Fibroblast of lung (primary cell): Measurements from ENCODE around the gene PIK3C3. TPM values are rescaled to one million over a fixed set of nuclear protein-coding genes. Genes with fewer than 3 reads are reported as not detected.

Experiments
- DNase-seq, 2 donors: peaks; one replicate each; pipeline versions ENCODE4 v3.0.0 to v3.0.0-alpha.2; 2010; ENCODE audit warnings: low read depth in 2 of 2
- H2AFZ ChIP-seq: 2 replicates; pipeline ENCODE4 v1.5.1; 2012; ENCODE audit warnings: low read length, control low read depth, inconsistent platforms
- H3K27ac ChIP-seq: 2 replicates; pipeline ENCODE4 v1.5.1; 2011; ENCODE audit warnings: low read length, control low read depth; ENCODE audit not compliant: insufficient read depth
- H3K27me3 ChIP-seq: 2 replicates; pipeline ENCODE4 v1.5.1; 2011; ENCODE audit warnings: mild to moderate bottlenecking, low read length; ENCODE audit not compliant: control insufficient read depth, insufficient read depth
- H3K36me3 ChIP-seq: 2 replicates; pipeline ENCODE4 v1.5.1; 2011; ENCODE audit warnings: low read length; ENCODE audit not compliant: control insufficient read depth, insufficient read depth
- H3K4me1 ChIP-seq: 2 replicates; pipeline ENCODE4 v1.5.1; 2011; ENCODE audit warnings: low read length; ENCODE audit not compliant: control insufficient read depth, insufficient read depth; ENCODE audit errors: extremely low read depth
- H3K4me2 ChIP-seq: 2 replicates; pipeline ENCODE4 v1.5.1; 2011; ENCODE audit warnings: low read length, control low read depth; ENCODE audit not compliant: insufficient read depth; ENCODE audit errors: extremely low read depth
- H3K4me3 ChIP-seq, 4 experiments: fragments of 200-600 bp in 1 of 4; sonication (generic) in 1 of 4; replicated peaks in 1 of 4; 2 replicates each; pipeline ENCODE4 v1.5.1; 2011 to 2016; ENCODE audit warnings: low read length in 4 of 4, low read depth in 3 of 4, mild to moderate bottlenecking in 3 of 4, control low read depth in 2 of 4, inconsistent platforms in 1 of 4, mixed read lengths in 1 of 4; ENCODE audit not compliant: insufficient read depth in 1 of 4; ENCODE audit errors: control extremely low read depth in 1 of 4
- H3K79me2 ChIP-seq: 2 replicates; pipeline ENCODE4 v1.5.1; 2012; ENCODE audit warnings: mild to moderate bottlenecking, low read length, inconsistent platforms; ENCODE audit not compliant: control insufficient read depth, insufficient read depth
- H3K9ac ChIP-seq: 2 replicates; pipeline ENCODE4 v1.5.1; 2011; ENCODE audit warnings: mild to moderate bottlenecking, low read length, control low read depth; ENCODE audit not compliant: insufficient read depth
- H3K9me3 ChIP-seq: 2 replicates; pipeline ENCODE4 v1.5.1; 2012; ENCODE audit warnings: low read depth, low read length; ENCODE audit not compliant: control insufficient read depth, insufficient read depth
- H4K20me1 ChIP-seq: 2 replicates; pipeline ENCODE4 v1.5.1; 2011; ENCODE audit warnings: low read length; ENCODE audit not compliant: control insufficient read depth, insufficient read depth; ENCODE audit errors: extremely low read depth
- CTCF ChIP-seq, 2 donors: IDR thresholded peaks in 1 of 2; conservative IDR thresholded peaks in 1 of 2; 1 replicate in 1 of 2; 2 replicates in 1 of 2; pipeline ENCODE4 v1.5.1; 2011 to 2012; ENCODE audit warnings: low read length in 2 of 2, control low read depth in 1 of 2, inconsistent platforms in 1 of 2, low read depth in 1 of 2, mild to moderate bottlenecking in 1 of 2
- EZH2 ChIP-seq: IDR thresholded peaks from 2 replicates; pipeline ENCODE4 v1.5.1; 2012; ENCODE audit warnings: low read length, control low read depth, mild to moderate bottlenecking; ENCODE audit errors: missing control alignments
- polyA plus RNA-seq, 2 donors: library from polyadenylated mRNA; depleted of rRNA in 1 of 2; stranded (reverse) in 1 of 2; unstranded in 1 of 2; fragments of >200 nt; gene quantifications; 2 replicates each; pipeline ENCODE4 v1.2.1, GENCODE V29; 2011 to 2012; ENCODE audit warnings: missing spikeins in 1 of 2
- total RNA-seq: library from RNA; depleted of rRNA; stranded (reverse); fragments of >200 nt; gene quantifications from 2 replicates; pipeline ENCODE4 v1.2.1, GENCODE V29; 2014

The PIK3C3 gene
- total and polyA plus RNA-seq, 2 donors (not counting 1 experiment from before 2014, with no cell fraction given): 28.9 to 58.6 TPM

DNA sequence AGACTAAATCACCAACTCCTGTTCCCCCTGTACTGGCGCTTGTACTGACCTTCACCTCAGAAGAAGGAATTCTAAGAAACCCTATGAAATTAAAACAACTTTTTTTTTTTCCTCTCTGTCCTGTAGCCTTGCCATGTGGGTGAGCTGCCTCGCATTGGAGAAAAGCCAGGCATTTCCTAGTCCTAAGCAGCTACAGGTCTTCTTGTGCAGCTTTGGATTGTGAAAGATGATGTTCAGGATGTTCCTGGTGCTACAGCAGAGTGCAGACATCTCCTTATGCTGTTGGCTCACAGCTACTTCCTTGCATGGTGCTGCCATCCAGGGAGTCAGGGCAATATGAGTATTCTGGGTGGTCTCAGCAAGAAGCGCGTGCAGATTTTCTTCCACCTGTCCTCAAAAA lies 11.9 kb downstream of the PIK3C3 start:
- Histone ChIP-seq H3K4me1 (peaks cover 5% of the 10 kb centered on the region), H3K79me2 (peaks cover 9% of the 10 kb centered on the region), H3K9me3 (no peaks in the 10 kb centered on the region), H3K36me3 (peaks cover 9% of the 10 kb centered on the region), H4K20me1 (no peaks in the 10 kb centered on the region), H3K27me3 (no peaks in the 10 kb centered on the region), H3K4me2 (no peak overlapping the region), H3K9ac (no peak overlapping the region), H3K27ac (no peak overlapping the region), H3K4me3 (no peak overlapping the region), H2AFZ (no peak overlapping the region)
- no peak for TF ChIP-seq CTCF (conservative IDR thresholded peaks at IDR 0.05 in 1 of 2, IDR thresholded peaks at IDR 0.05 in 1 of 2; ENCODE audit: low read depth in 1 of 2, low read length in 2 of 2)
- no peak for TF ChIP-seq EZH2
- no peak for DNase-seq

DNA sequence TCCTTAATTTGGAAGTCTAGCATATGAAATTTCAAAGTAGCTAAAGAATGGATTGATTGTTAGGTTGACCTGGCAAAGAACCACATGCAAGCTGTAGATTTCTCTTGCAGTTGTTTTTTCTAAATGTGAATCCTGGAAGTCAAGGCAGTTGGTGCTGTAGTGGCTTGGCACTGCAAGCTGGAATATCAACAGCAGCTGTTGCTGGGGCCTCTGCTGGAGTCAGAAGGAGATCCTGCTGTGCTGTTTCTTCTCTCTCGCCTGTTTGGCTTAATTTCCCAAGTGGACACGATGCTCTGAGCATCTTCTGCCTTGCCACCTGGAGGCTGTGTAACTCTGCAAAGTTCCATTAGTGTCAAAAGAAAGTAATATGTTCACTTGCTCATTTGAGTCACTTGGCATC lies 12.6 kb downstream of the PIK3C3 start:
- TF ChIP-seq CTCF (conservative IDR thresholded peaks at IDR 0.05 in 1 of 2, IDR thresholded peaks at IDR 0.05 in 1 of 2; ENCODE audit: low read depth in 1 of 2, low read length in 2 of 2): no peak
- no peak for TF ChIP-seq EZH2
- Histone ChIP-seq H3K9ac (no peak overlapping the region), H3K9me3 (no peaks in the 10 kb centered on the region), H3K4me3 (no peak overlapping the region), H3K27me3 (no peaks in the 10 kb centered on the region), H3K4me1 (peaks cover 5% of the 10 kb centered on the region), H3K36me3 (peaks cover 6% of the 10 kb centered on the region), H4K20me1 (no peaks in the 10 kb centered on the region), H3K27ac (no peak overlapping the region), H3K4me2 (no peak overlapping the region), H3K79me2 (peaks cover 6% of the 10 kb centered on the region), H2AFZ (no peak overlapping the region)
- DNase-seq: peak in 1 of 2 donors; percentile 15

DNA sequence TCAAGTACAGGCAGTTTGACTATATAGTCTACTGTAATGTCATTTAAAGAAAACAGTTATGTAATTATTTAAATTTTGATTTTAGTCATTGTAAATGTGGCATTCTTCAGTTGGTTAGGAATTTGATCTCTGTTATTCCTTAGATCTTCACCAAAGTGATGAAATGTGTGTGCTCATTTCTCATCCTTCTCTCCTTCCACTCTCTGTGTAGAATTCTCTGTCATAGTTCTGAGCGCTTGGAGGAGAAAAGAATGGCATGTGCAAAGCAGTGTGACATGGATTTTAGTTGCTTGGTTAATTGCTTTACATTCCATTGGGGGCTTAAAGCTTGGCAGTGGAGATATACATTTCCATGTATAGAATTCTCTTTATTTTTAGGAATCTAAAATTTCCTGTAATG lies 14.8 kb downstream of the PIK3C3 start:
- no peak overlapping the region for H3K9ac ChIP-seq
- H3K9me3 ChIP-seq: no peaks in the 10 kb centered on the region
- no peak overlapping the region for H3K4me2 ChIP-seq
- H3K4me1 ChIP-seq: peaks cover 5% of the 10 kb centered on the region
- no peaks in the 10 kb centered on the region for H3K27me3 ChIP-seq
- no peak for TF ChIP-seq EZH2
- no peak for TF ChIP-seq CTCF (conservative IDR thresholded peaks at IDR 0.05 in 1 of 2, IDR thresholded peaks at IDR 0.05 in 1 of 2; ENCODE audit: low read depth in 1 of 2, low read length in 2 of 2)
- no peak overlapping the region for H2AFZ ChIP-seq
- H3K4me3 ChIP-seq: no peak overlapping the region
- H4K20me1 ChIP-seq: no peaks in the 10 kb centered on the region
- H3K79me2 ChIP-seq: peaks cover 6% of the 10 kb centered on the region
- no peak for DNase-seq
- H3K36me3 ChIP-seq: peaks cover 3% of the 10 kb centered on the region
- no peak overlapping the region for H3K27ac ChIP-seq
